GM21360 (cell line): ENCODE data around the gene SWI5.

Experiments used
- ATAC-seq: cut with Tn5 transposase; IDR thresholded peaks from one replicate; pipeline ENCODE4 v1.9.1; 2021; ENCODE audit warnings: mild to moderate bottlenecking, moderate library complexity; ENCODE audit not compliant: unreplicated experiment

SWI5 gene

GRCh38 chr9:128314697-128315096, 38.6 kb downstream of the SWI5 start:
- ATAC-seq: no peak

- no peak for ATAC-seq
These were observed 40.3 kb downstream of the SWI5 start for GRCh38 chr9:128316421-128316820.

- no peak for ATAC-seq
These were observed 41.6 kb downstream of the SWI5 start for GRCh38 chr9:128317629-128318028.

GRCh38 chr9:128321343-128321742, 45.3 kb downstream of the SWI5 start:
- ATAC-seq: no peak

- ATAC-seq: peak; percentile 14
These were observed 45.9 kb downstream of the SWI5 start for GRCh38 chr9:128321879-128322403.

- ATAC-seq: peak; percentile 71
These were observed 46.5 kb downstream of the SWI5 start, which contains the start of the genes COQ4 and TRUB2 for GRCh38 chr9:128322404-128323211. Gene COQ4, plus strand, starts transcription at chr9:128322839. Its CDS starts 20 bp downstream, at chr9:128322859. Gene TRUB2, minus strand, starts transcription at chr9:128322447. Its CDS starts 39 bp downstream, at chr9:128322408.

- ATAC-seq: no peak
These were observed 47.2 kb downstream of the SWI5 start for GRCh38 chr9:128323212-128323730.

GRCh38 chr9:128323791-128324190, 47.7 kb downstream of the SWI5 start:
- ATAC-seq: no peak

- ATAC-seq: no peak
These were observed 48.3 kb downstream of the SWI5 start for GRCh38 chr9:128324401-128324800.

GRCh38 chr9:128325629-128326028, 49.6 kb downstream of the SWI5 start:
- no peak for ATAC-seq

- no peak for ATAC-seq
These were observed 57.4 kb downstream of the SWI5 start for GRCh38 chr9:128333451-128333869.

GRCh38 chr9:128335161-128335560, 59.1 kb downstream of the SWI5 start:
- ATAC-seq: no peak

- ATAC-seq: no peak
These were observed 59.8 kb downstream of the SWI5 start for GRCh38 chr9:128335914-128336313.

- no peak for ATAC-seq
These were observed 61.9 kb downstream of the SWI5 start for GRCh38 chr9:128337936-128338335.
